RCC 7860 (cell line): Measurements from ENCODE around the gene PRSS12.
"Not testable (repeated sequence)": the region's sequence is repeated elsewhere in the genome, so short reads cannot be mapped to it uniquely, and the experiment has no call there.

Experiments used
- DNase-seq: peaks from one replicate; pipeline ENCODE4 v3.0.0-alpha.2; 2015; ENCODE audit warnings: low spot score
- FAIRE-seq: peaks from 2 replicates; lab custom pipeline; 2012; peaks lifted over from hg19 to GRCh38; lab: Jason Lieb, UNC

PRSS12 gene

GRCh38 chr4:118280501-118281218 is 72.1 kb downstream of the PRSS12 start:
- DNase-seq (peak; percentile 60), FAIRE-seq (peak; percentile 52)

GRCh38 chr4:118279920-118280432 is 72.8 kb downstream of the PRSS12 start:
- no peak for FAIRE-seq
- no peak for DNase-seq

- FAIRE-seq (no peak), DNase-seq (no peak)
These were observed 73.5 kb downstream of the PRSS12 start for GRCh38 chr4:118279328-118279727.

GRCh38 chr4:118278473-118279274 is 74.1 kb downstream of the PRSS12 start:
- FAIRE-seq (peak; percentile 82), DNase-seq (peak; percentile 86)

- FAIRE-seq: no peak
- no peak for DNase-seq
These were observed 75.6 kb downstream of the PRSS12 start for GRCh38 chr4:118277243-118277642.

GRCh38 chr4:118276580-118276979 is 76.2 kb downstream of the PRSS12 start:
- no peak for FAIRE-seq
- DNase-seq: no peak

- DNase-seq: no peak
- no peak for FAIRE-seq
These were observed 79.2 kb downstream of the PRSS12 start for GRCh38 chr4:118273642-118274041.

- DNase-seq: no peak
- FAIRE-seq: no peak
These were observed 81.0 kb downstream of the PRSS12 start for GRCh38 chr4:118271788-118272187.

- DNase-seq: peak; percentile 13
- peak; percentile 85 for FAIRE-seq
These were observed 82.3 kb downstream of the PRSS12 start for GRCh38 chr4:118270492-118270891.

- FAIRE-seq: no peak
- DNase-seq: no peak
These were observed 84.0 kb downstream of the PRSS12 start for GRCh38 chr4:118268780-118269179.

- not testable (repeated sequence) for FAIRE-seq, DNase-seq
These were observed 86.7 kb downstream of the PRSS12 start for GRCh38 chr4:118266145-118266496.

GRCh38 chr4:118265312-118266144 is 87.3 kb downstream of the PRSS12 start:
- DNase-seq: no peak
- FAIRE-seq: no peak

GRCh38 chr4:118264096-118264495 is 88.7 kb downstream of the PRSS12 start:
- no peak for FAIRE-seq
- no peak for DNase-seq

GRCh38 chr4:118260309-118260708 is 92.5 kb downstream of the PRSS12 start:
- no peak for FAIRE-seq
- DNase-seq: no peak

- no peak for FAIRE-seq
- DNase-seq: no peak
These were observed 93.7 kb downstream of the PRSS12 start for GRCh38 chr4:118259111-118259510.

GRCh38 chr4:118254368-118254767 is 98.4 kb downstream of the PRSS12 start:
- FAIRE-seq (no peak), DNase-seq (no peak)

- DNase-seq: no peak
- no peak for FAIRE-seq
These were observed 102.9 kb downstream of the PRSS12 start for GRCh38 chr4:118249890-118250289.

- no peak for DNase-seq
- no peak for FAIRE-seq
These were observed 115.3 kb downstream of the PRSS12 start for GRCh38 chr4:118237531-118237930.

- no peak for DNase-seq
- no peak for FAIRE-seq
These were observed 117.2 kb downstream of the PRSS12 start for GRCh38 chr4:118235566-118236120.
